HG03039 (cell line): ENCODE measurements around the gene PSMD3.
"Not testable (repeated sequence)": the region's sequence is repeated elsewhere in the genome, so short reads cannot be mapped to it uniquely, and the experiment has no call there.

ENCODE experiments used
- ATAC-seq: cut with Tn5 transposase; IDR thresholded peaks from one replicate; pipeline ENCODE4 v1.9.1; 2021; ENCODE audit warnings: mild to moderate bottlenecking, moderate library complexity; ENCODE audit not compliant: unreplicated experiment

Gene PSMD3

DNA sequence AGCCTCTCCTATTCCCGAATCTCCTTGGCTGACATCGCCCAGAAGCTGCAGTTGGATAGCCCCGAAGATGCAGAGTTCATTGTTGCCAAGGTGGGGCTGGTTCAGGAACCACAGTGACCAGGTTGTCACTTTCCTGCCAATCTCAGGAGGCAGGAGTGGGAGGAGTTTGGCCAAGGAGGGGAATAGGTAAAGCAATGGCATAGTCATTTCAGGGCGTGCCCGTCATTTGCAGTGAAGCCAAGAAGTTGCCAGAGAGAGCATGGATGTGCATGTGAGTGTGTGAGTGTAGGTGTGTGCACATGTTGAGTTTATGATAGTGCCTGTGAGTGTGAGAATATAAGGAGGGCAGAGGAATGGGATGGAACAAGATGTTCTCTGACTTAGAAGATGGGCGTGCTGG is 14.8 kb downstream of the PSMD3 start:
- ATAC-seq, result no peak

- no peak for ATAC-seq
These were observed 15.6 kb downstream of the PSMD3 start for GRCh38 chr17:39996162-39996561.

- no peak for ATAC-seq
These were observed 16.2 kb downstream of the PSMD3 start for GRCh38 chr17:39996800-39997199.

DNA sequence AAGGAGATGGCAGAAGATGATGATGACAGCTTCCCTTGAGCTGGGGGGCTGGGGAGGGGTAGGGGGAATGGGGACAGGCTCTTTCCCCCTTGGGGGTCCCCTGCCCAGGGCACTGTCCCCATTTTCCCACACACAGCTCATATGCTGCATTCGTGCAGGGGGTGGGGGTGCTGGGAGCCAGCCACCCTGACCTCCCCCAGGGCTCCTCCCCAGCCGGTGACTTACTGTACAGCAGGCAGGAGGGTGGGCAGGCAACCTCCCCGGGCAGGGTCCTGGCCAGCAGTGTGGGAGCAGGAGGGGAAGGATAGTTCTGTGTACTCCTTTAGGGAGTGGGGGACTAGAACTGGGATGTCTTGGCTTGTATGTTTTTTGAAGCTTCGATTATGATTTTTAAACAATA is 16.9 kb downstream of the PSMD3 start:
- no peak for ATAC-seq

GRCh38 chr17:39999067-39999466 is 18.5 kb downstream of the PSMD3 start:
- no peak for ATAC-seq

GRCh38 chr17:40000161-40000560 is 19.6 kb downstream of the PSMD3 start:
- no peak for ATAC-seq

GRCh38 chr17:40001335-40001734 is 20.7 kb downstream of the PSMD3 start:
- not testable (repeated sequence) for ATAC-seq

DNA sequence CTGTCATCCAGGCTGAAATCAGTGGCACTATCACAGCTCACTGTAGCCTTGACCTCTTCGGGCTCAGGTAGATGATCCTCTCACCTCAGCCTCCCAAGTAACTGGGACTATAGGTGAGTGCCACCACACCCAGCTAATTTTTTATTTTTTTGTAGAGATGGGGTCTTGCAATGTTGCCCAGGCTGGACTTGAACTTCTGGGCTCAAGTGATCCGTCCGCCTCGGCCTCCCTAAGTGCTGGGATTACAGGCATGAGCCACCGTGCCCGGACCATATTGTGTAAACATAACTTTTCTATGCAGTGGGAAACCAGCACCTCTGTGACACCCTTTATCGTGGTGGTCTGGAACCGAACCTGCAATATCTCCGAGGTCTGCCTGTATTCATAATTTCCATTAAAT is 23.5 kb downstream of the PSMD3 start:
- ATAC-seq, result no peak

GRCh38 chr17:40004712-40005111 is 24.1 kb downstream of the PSMD3 start:
- ATAC-seq, result no peak

- no peak for ATAC-seq
These were observed 24.9 kb downstream of the PSMD3 start for GRCh38 chr17:40005520-40005919.

DNA sequence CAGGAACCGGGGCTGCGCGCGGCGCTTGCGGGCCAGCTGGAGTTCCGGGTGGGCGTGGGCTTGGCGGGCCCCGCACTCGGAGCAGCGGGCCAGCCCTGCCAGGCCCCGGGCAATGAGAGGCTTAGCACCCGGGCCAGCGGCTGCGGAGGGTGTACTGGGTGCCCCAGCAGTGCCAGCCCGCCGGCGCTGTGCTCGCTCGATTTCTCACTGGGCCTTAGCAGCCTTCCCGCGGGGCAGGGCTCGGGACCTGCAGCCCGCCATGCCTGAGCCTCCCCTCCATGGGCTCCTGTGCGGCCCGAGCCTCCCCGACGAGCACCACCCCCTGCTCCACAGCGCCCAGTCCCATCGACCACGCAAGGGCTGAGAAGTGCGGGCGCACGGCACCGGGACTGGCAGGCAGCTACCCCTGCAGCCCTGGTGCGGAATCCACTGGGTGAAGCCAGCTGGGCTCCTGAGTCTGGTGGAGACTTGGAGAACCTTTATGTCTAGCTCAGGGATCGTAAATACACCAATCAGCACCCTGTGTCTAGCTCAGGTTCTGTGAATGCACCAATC is 30.4 kb downstream of the PSMD3 start:
- ATAC-seq, result not testable (repeated sequence)

DNA sequence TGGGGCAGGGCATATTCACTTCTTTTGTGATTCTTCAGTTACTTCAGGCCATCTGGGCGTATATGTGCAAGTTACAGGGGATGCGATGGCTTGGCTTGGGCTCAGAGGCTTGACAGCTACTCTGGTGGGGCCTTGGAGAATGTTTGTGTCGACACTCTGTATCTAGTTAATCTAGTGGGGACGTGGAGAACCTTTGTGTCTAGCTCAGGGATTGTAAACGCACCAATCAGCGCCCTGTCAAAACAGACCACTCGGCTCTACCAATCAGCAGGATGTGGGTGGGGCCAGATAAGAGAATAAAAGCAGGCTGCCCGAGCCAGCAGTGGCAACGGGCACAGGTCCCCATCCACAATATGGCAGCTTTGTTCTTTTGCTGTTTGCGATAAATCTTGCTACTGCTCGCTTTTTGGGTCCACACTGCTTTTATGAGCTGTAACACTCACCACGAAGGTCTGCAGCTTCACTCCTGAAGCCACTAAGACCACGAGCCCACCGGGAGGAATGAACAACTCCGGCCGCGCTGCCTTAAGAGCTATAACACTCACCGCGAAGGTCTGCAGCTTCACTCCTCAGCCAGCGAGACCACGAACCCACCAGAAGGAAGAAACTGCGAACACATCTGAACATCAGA is 31.5 kb downstream of the PSMD3 start:
- ATAC-seq, result not testable (repeated sequence)

GRCh38 chr17:40014375-40014980 is 33.9 kb downstream of the PSMD3 start:
- ATAC-seq, result no peak

- ATAC-seq, result no peak
These were observed 34.7 kb downstream of the PSMD3 start, which contains the start of gene CSF3 for GRCh38 chr17:40015005-40015997. TSS of gene CSF3 (plus strand) at chr17:40015440. CDS start at chr17:40015475, 35 bp downstream.

DNA sequence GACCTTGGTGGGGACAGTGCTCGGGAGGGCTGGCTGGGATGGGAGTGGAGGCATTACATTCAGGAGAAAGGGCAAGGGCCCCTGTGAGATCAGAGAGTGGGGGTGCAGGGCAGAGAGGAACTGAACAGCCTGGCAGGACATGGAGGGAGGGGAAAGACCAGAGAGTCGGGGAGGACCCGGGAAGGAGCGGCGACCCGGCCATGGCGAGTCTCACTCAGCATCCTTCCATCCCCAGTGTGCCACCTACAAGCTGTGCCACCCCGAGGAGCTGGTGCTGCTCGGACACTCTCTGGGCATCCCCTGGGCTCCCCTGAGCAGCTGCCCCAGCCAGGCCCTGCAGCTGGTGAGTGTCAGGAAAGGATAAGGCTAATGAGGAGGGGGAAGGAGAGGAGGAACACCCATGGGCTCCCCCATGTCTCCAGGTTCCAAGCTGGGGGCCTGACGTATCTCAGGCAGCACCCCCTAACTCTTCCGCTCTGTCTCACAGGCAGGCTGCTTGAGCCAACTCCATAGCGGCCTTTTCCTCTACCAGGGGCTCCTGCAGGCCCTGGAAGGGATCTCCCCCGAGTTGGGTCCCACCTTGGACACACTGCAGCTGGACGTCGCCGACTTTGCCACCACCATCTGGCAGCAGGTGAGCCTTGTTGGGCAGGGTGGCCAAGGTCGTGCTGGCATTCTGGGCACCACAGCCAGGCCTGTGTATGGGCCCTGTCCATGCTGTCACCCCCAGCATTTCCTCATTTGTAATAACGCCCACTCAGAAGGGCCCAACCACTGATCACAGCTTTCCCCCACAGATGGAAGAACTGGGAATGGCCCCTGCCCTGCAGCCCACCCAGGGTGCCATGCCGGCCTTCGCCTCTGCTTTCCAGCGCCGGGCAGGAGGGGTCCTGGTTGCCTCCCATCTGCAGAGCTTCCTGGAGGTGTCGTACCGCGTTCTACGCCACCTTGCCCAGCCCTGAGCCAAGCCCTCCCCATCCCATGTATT is 35.7 kb downstream of the PSMD3 start:
- no peak for ATAC-seq

DNA sequence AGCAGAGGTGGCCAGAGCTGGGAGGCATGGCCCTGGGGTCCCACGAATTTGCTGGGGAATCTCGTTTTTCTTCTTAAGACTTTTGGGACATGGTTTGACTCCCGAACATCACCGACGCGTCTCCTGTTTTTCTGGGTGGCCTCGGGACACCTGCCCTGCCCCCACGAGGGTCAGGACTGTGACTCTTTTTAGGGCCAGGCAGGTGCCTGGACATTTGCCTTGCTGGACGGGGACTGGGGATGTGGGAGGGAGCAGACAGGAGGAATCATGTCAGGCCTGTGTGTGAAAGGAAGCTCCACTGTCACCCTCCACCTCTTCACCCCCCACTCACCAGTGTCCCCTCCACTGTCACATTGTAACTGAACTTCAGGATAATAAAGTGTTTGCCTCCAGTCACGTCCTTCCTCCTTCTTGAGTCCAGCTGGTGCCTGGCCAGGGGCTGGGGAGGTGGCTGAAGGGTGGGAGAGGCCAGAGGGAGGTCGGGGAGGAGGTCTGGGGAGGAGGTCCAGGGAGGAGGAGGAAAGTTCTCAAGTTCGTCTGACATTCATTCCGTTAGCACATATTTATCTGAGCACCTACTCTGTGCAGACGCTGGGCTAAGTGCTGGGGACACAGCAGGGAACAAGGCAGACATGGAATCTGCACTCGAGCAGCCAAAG is 36.9 kb downstream of the PSMD3 start:
- no peak for ATAC-seq

GRCh38 chr17:40018211-40019121 is 37.9 kb downstream of the PSMD3 start:
- no peak for ATAC-seq

- no peak for ATAC-seq
These were observed 38.8 kb downstream of the PSMD3 start for GRCh38 chr17:40019140-40019991.
